Measurements from ENCODE around the gene CACNA2D2. TPM values are rescaled to one million over a fixed set of nuclear protein-coding genes. Genes with fewer than 3 reads are reported as not detected.

CACNA2D2 gene
- total RNA-seq, 1 donor from 2014 or later, result 4.3 TPM

GRCh38 chr3:50521572-50521971, 18.1 kb upstream of the CACNA2D2 start:
- no peak overlapping the region for H3K27ac Mint-ChIP-seq
- Histone ChIP-seq H3K4me3 (no peak overlapping the region), H3K4me1 (peaks cover 33% of the 10 kb centered on the region), H3K27ac (no peak overlapping the region), H4K20me1 (ENCODE audit: low read depth) (peaks cover 14% of the 10 kb centered on the region), H3K36me3 (no peaks in the 10 kb centered on the region), H3F3A (ENCODE audit: low read depth) (peaks cover 18% of the 10 kb centered on the region), H3K27me3 (no peaks in the 10 kb centered on the region), H2AFZ (replicated peaks) (no peak overlapping the region), H3K9ac (no peak overlapping the region), H3K4me2 (no peak overlapping the region), H3K79me2 (ENCODE audit: low read depth) (no peaks in the 10 kb centered on the region), H3K9me3 (ENCODE audit: low read depth) (no peaks in the 10 kb centered on the region)
- peaks cover 17% of the 10 kb centered on the region for H3K27me3 Mint-ChIP-seq (ENCODE audit: insufficient read depth, low read depth)
- TF ChIP-seq EZH2 (IDR thresholded peaks at IDR 0.05), result no peak
- TF ChIP-seq EZH2phosphoT487 (IDR thresholded peaks at IDR 0.05), result no peak
- no peak for DNase-seq (ENCODE audit: low spot score)
- no peak overlapping the region for H3K4me3 Mint-ChIP-seq
- H3K36me3 Mint-ChIP-seq, result no peaks in the 10 kb centered on the region
- peaks cover 19% of the 10 kb centered on the region for H3K4me1 Mint-ChIP-seq
- H3K9me3 Mint-ChIP-seq, result no peaks in the 10 kb centered on the region

- Histone ChIP-seq H3K27ac (no peak overlapping the region), H3K4me2 (peak overlapping the region; percentile 22), H4K20me1 (ENCODE audit: low read depth) (peaks cover 12% of the 10 kb centered on the region), H3K27me3 (no peaks in the 10 kb centered on the region), H3K9me3 (ENCODE audit: low read depth) (no peaks in the 10 kb centered on the region), H3F3A (ENCODE audit: low read depth) (peaks cover 25% of the 10 kb centered on the region), H3K9ac (no peak overlapping the region), H3K4me1 (peaks cover 40% of the 10 kb centered on the region), H3K36me3 (no peaks in the 10 kb centered on the region), H3K79me2 (ENCODE audit: low read depth) (no peaks in the 10 kb centered on the region), H3K4me3 (no peak overlapping the region), H2AFZ (replicated peaks) (no peak overlapping the region)
- H3K4me1 Mint-ChIP-seq, result peaks cover 27% of the 10 kb centered on the region
- TF ChIP-seq EZH2phosphoT487 (IDR thresholded peaks at IDR 0.05), result no peak
- TF ChIP-seq EZH2 (IDR thresholded peaks at IDR 0.05), result no peak
- no peak for TF ChIP-seq CTCF (IDR thresholded peaks at IDR 0.05)
- no peak overlapping the region for H3K4me3 Mint-ChIP-seq
- no peaks in the 10 kb centered on the region for H3K9me3 Mint-ChIP-seq
- no peak overlapping the region for H3K27ac Mint-ChIP-seq
- DNase-seq (ENCODE audit: low spot score), result no peak
- H3K36me3 Mint-ChIP-seq, result no peaks in the 10 kb centered on the region
- H3K27me3 Mint-ChIP-seq (ENCODE audit: insufficient read depth, low read depth), result peaks cover 19% of the 10 kb centered on the region
These were observed 17.4 kb upstream of the CACNA2D2 start for GRCh38 chr3:50520849-50521248.

GRCh38 chr3:50519471-50520089, 16.1 kb upstream of the CACNA2D2 start:
- Mint-ChIP-seq H3K36me3 (no peaks in the 10 kb centered on the region), H3K27me3 (ENCODE audit: insufficient read depth, low read depth) (peaks cover 15% of the 10 kb centered on the region), H3K27ac (no peak overlapping the region), H3K4me3 (no peak overlapping the region), H3K9me3 (no peaks in the 10 kb centered on the region), H3K4me1 (peaks cover 39% of the 10 kb centered on the region)
- peak overlapping the region; percentile 66 for H3K4me2 ChIP-seq
- H3K9ac ChIP-seq, result no peak overlapping the region
- no peaks in the 10 kb centered on the region for H3K79me2 ChIP-seq (ENCODE audit: low read depth)
- H3K4me1 ChIP-seq, result peaks cover 53% of the 10 kb centered on the region
- TF ChIP-seq EZH2phosphoT487 (IDR thresholded peaks at IDR 0.05), result no peak
- peak; percentile 95 for TF ChIP-seq CTCF (IDR thresholded peaks at IDR 0.05)
- no peak overlapping the region for H3K4me3 ChIP-seq
- no peak overlapping the region for H3K27ac ChIP-seq
- H3K9me3 ChIP-seq (ENCODE audit: low read depth), result no peaks in the 10 kb centered on the region
- peak; percentile 84 for DNase-seq (ENCODE audit: low spot score)
- H4K20me1 ChIP-seq (ENCODE audit: low read depth), result peaks cover 3% of the 10 kb centered on the region
- H3F3A ChIP-seq (ENCODE audit: low read depth), result peaks cover 38% of the 10 kb centered on the region
- H3K27me3 ChIP-seq, result no peaks in the 10 kb centered on the region
- H2AFZ ChIP-seq (replicated peaks), result no peak overlapping the region
- no peaks in the 10 kb centered on the region for H3K36me3 ChIP-seq

- Histone ChIP-seq H3K4me2 (no peak overlapping the region), H3K27me3 (no peaks in the 10 kb centered on the region), H3K27ac (no peak overlapping the region), H3F3A (ENCODE audit: low read depth) (peaks cover 39% of the 10 kb centered on the region), H3K4me1 (peaks cover 52% of the 10 kb centered on the region), H3K4me3 (no peak overlapping the region), H3K36me3 (no peaks in the 10 kb centered on the region), H3K9me3 (ENCODE audit: low read depth) (no peaks in the 10 kb centered on the region), H3K79me2 (ENCODE audit: low read depth) (no peaks in the 10 kb centered on the region), H4K20me1 (ENCODE audit: low read depth) (peaks cover 3% of the 10 kb centered on the region), H2AFZ (replicated peaks) (no peak overlapping the region), H3K9ac (no peak overlapping the region)
- TF ChIP-seq EZH2phosphoT487 (IDR thresholded peaks at IDR 0.05) (no peak), EZH2 (IDR thresholded peaks at IDR 0.05) (no peak), CTCF (IDR thresholded peaks at IDR 0.05) (no peak)
- H3K9me3 Mint-ChIP-seq, result no peaks in the 10 kb centered on the region
- no peaks in the 10 kb centered on the region for H3K36me3 Mint-ChIP-seq
- peaks cover 14% of the 10 kb centered on the region for H3K27me3 Mint-ChIP-seq (ENCODE audit: insufficient read depth, low read depth)
- no peak for DNase-seq (ENCODE audit: low spot score)
- no peak overlapping the region for H3K4me3 Mint-ChIP-seq
- no peak overlapping the region for H3K27ac Mint-ChIP-seq
- H3K4me1 Mint-ChIP-seq, result peaks cover 45% of the 10 kb centered on the region
These were observed 15.0 kb upstream of the CACNA2D2 start for GRCh38 chr3:50518436-50518835.

Data from neural progenitor cell (in vitro differentiated cells).